OCI-LY3 (cell line): ENCODE data around the gene CETP.

Source experiments
- H2AFZ ChIP-seq: fragments of 200-600, 300-600 bp; shearing (Covaris generic); 2 replicates; pipeline ENCODE4 v1.6.0; 2014; ENCODE audit warnings: antibody characterized with exemption, low read depth, low read length
- H3K27ac ChIP-seq: fragments of 200-600, 300-600 bp; sonication (generic); 2 replicates; pipeline ENCODE4 v1.5.1; 2014; ENCODE audit warnings: mild to moderate bottlenecking, low read length, moderate library complexity, mixed read lengths
- H3K27me3 ChIP-seq: fragments of 200-600, 300-600 bp; sonication (generic); 2 replicates; pipeline ENCODE4 v1.6.1; 2014; ENCODE audit warnings: low read depth, low read length, mixed read lengths
- H3K36me3 ChIP-seq: fragments of 200-600, 300-600 bp; sonication (generic); replicated peaks from 2 replicates; pipeline ENCODE3; 2014; ENCODE audit warnings: low read depth, low read length, mixed read lengths
- H3K4me1 ChIP-seq: fragments of 300-600, 200-600 bp; sonication (generic); 2 replicates; pipeline ENCODE4 v1.6.1; 2014; ENCODE audit warnings: low read length, mixed read lengths
- H3K4me2 ChIP-seq: fragments of 200-600, 300-600 bp; sonication (generic); 2 replicates; pipeline ENCODE4 v1.6.1; 2014; ENCODE audit warnings: low read length, mixed read lengths
- H3K4me3 ChIP-seq: fragments of 300-600, 200-600 bp; sonication (generic); 2 replicates; pipeline ENCODE4 v1.5.1; 2014; ENCODE audit warnings: antibody characterized with exemption, mild to moderate bottlenecking, low read length, moderate library complexity
- H3K79me2 ChIP-seq: fragments of 300-600, 200-600 bp; shearing (Covaris generic); 2 replicates; pipeline ENCODE4 v1.6.1; 2014; ENCODE audit warnings: mild to moderate bottlenecking, low read length, mixed read lengths
- H3K9ac ChIP-seq: fragments of 300-600, 200-600 bp; shearing (Covaris generic); 2 replicates; pipeline ENCODE4 v1.6.0; 2014; ENCODE audit warnings: mild to moderate bottlenecking, low read length, moderate library complexity
- H3K9me3 ChIP-seq: fragments of 200-600, 300-600 bp; shearing (Covaris generic); 2 replicates; pipeline ENCODE4 v1.6.1; 2014; ENCODE audit warnings: low read length, mixed read lengths; ENCODE audit not compliant: insufficient read depth
- H4K20me1 ChIP-seq: fragments of 200-600, 300-600 bp; sonication (generic); 2 replicates; pipeline ENCODE4 v1.6.1; 2016; ENCODE audit warnings: low read length, mixed read lengths; ENCODE audit not compliant: insufficient read depth
- EZH2phosphoT487 ChIP-seq: fragments of 200-600 bp; shearing (Covaris generic); IDR thresholded peaks from 2 replicates; pipeline ENCODE4 v1.6.1; 2018; ENCODE audit warnings: antibody characterized with exemption, mixed run types, low read depth
- TF ChIP-seq, protein P1 (sequence below): fragments of 200-600, 300-600 bp; sonication (generic); IDR thresholded peaks from 2 replicates; pipeline ENCODE4 v1.5.1; 2014; ENCODE audit warnings: antibody characterized with exemption, low read length, low read depth

The CETP gene

GRCh38 chr16:57013902-57014301 is 52.2 kb downstream of the CETP start:
- Histone ChIP-seq H3K9ac (0 out of 2 replicates have a peak overlapping the region, but pooled peaks have one; percentile 34), H3K36me3 (peaks cover 27% of the 10 kb centered on the region), H3K4me1 (peaks cover 55% of the 10 kb centered on the region), H3K27ac (peak overlapping the region; percentile 53), H4K20me1 (no peaks in the 10 kb centered on the region), H2AFZ (no peak overlapping the region), H3K4me3 (0 out of 2 replicates have a peak overlapping the region, but pooled peaks have one; percentile 32), H3K79me2 (peaks cover 28% of the 10 kb centered on the region), H3K4me2 (peak overlapping the region; percentile 71), H3K27me3 (no peaks in the 10 kb centered on the region), H3K9me3 (no peaks in the 10 kb centered on the region)
- TF ChIP-seq EZH2phosphoT487: no peak
- TF ChIP-seq, protein P1, sequence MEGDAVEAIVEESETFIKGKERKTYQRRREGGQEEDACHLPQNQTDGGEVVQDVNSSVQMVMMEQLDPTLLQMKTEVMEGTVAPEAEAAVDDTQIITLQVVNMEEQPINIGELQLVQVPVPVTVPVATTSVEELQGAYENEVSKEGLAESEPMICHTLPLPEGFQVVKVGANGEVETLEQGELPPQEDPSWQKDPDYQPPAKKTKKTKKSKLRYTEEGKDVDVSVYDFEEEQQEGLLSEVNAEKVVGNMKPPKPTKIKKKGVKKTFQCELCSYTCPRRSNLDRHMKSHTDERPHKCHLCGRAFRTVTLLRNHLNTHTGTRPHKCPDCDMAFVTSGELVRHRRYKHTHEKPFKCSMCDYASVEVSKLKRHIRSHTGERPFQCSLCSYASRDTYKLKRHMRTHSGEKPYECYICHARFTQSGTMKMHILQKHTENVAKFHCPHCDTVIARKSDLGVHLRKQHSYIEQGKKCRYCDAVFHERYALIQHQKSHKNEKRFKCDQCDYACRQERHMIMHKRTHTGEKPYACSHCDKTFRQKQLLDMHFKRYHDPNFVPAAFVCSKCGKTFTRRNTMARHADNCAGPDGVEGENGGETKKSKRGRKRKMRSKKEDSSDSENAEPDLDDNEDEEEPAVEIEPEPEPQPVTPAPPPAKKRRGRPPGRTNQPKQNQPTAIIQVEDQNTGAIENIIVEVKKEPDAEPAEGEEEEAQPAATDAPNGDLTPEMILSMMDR: no peak

- Histone ChIP-seq H3K9me3 (no peaks in the 10 kb centered on the region), H3K36me3 (peaks cover 33% of the 10 kb centered on the region), H3K4me1 (peaks cover 36% of the 10 kb centered on the region), H3K9ac (no peak overlapping the region), H3K27me3 (no peaks in the 10 kb centered on the region), H4K20me1 (no peaks in the 10 kb centered on the region), H3K4me2 (no peak overlapping the region), H2AFZ (no peak overlapping the region), H3K27ac (no peak overlapping the region), H3K79me2 (peaks cover 18% of the 10 kb centered on the region), H3K4me3 (no peak overlapping the region)
- TF ChIP-seq, protein P1: no peak
- no peak for TF ChIP-seq EZH2phosphoT487
These were observed 54.6 kb downstream of the CETP start for GRCh38 chr16:57016301-57016700.

DNA sequence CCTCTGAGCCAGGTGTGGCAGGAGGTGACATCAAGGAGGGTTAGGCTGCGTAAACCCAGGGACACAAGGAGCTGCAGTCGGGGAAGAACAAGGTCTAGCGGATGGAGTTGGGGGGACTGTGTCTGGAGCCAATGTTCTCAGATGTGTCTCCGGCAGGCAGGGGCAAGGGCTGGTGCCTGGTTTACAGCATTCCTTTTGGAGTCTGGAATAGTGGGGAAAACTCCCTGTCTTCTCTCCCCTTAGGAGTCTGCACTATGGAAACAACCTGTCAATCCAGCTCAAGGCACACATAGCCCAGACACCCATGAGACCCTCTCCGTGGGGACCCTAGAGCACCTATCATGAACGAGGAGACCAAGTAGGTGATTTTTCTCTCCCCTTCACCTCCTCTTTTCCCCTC is 55.1 kb downstream of the CETP start:
- Histone ChIP-seq H4K20me1 (no peaks in the 10 kb centered on the region), H3K79me2 (peaks cover 14% of the 10 kb centered on the region), H2AFZ (no peak overlapping the region), H3K27me3 (no peaks in the 10 kb centered on the region), H3K4me2 (no peak overlapping the region), H3K4me3 (no peak overlapping the region), H3K9me3 (no peaks in the 10 kb centered on the region), H3K4me1 (peaks cover 31% of the 10 kb centered on the region), H3K27ac (no peak overlapping the region), H3K9ac (no peak overlapping the region), H3K36me3 (peaks cover 36% of the 10 kb centered on the region)
- TF ChIP-seq, protein P1: no peak
- no peak for TF ChIP-seq EZH2phosphoT487

DNA sequence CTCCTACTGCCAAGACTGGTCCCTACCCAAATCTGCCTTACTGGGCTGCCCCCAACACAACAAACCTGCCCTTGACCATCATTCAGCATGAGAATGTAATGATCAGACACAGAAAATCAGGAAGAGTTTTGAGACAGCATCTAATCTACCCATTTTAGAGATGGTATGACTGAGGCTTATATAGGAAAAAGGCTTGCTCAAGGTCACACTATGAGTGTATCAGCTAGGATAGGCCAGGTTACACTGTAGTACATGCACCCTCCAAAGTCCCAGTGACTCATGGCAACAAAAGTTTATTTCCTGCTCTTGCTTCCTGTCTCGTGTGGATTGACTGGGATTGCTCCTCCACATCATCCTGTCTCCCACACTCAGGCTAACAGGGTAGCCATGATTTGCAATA is 55.5 kb downstream of the CETP start:
- no peak overlapping the region for H3K9ac ChIP-seq
- TF ChIP-seq, protein P1: no peak
- TF ChIP-seq EZH2phosphoT487: no peak
- no peaks in the 10 kb centered on the region for H3K9me3 ChIP-seq
- no peaks in the 10 kb centered on the region for H4K20me1 ChIP-seq
- H3K4me2 ChIP-seq: no peak overlapping the region
- no peak overlapping the region for H2AFZ ChIP-seq
- peaks cover 26% of the 10 kb centered on the region for H3K4me1 ChIP-seq
- H3K4me3 ChIP-seq: no peak overlapping the region
- H3K36me3 ChIP-seq: peaks cover 40% of the 10 kb centered on the region
- H3K27ac ChIP-seq: no peak overlapping the region
- H3K27me3 ChIP-seq: no peaks in the 10 kb centered on the region
- peaks cover 10% of the 10 kb centered on the region for H3K79me2 ChIP-seq
